ENCODE data around the gene ULK1.

ULK1 gene

GRCh38 chr12:131910302-131911027, 16.0 kb downstream of the ULK1 start:
- no CpG with 5 or more reads among the region's 23 CpGs for WGBS, 2 donors (ENCODE audit: extremely low coverage in 2 of 2, insufficient read length in 2 of 2, insufficient replicate concordance in 1 of 2)
- no peak overlapping the region for H2AK5ac ChIP-seq (ENCODE audit: low read depth, low read length)

GRCh38 chr12:131911028-131911650, 16.7 kb downstream of the ULK1 start:
- H2BK12ac ChIP-seq (ENCODE audit: low read length): no peak overlapping the region
- WGBS, 2 donors (ENCODE audit: extremely low coverage in 2 of 2, insufficient read length in 2 of 2, insufficient replicate concordance in 1 of 2): no CpG with 5 or more reads among the region's 17 CpGs
- no peak overlapping the region for H3K18ac ChIP-seq (ENCODE audit: low read length)
- no peak overlapping the region for H2BK5ac ChIP-seq (ENCODE audit: low read length)
- H3K9ac ChIP-seq (ENCODE audit: low read depth, low read length, poor library complexity): no peak overlapping the region
- no peak for DNase-seq (ENCODE audit: low spot score)
- no peak overlapping the region for H3K14ac ChIP-seq (ENCODE audit: low read length)
- no peaks in the 10 kb centered on the region for H3K9me3 ChIP-seq (replicated peaks in 1 of 2; ENCODE audit: control insufficient read depth in 2 of 2, insufficient read depth in 1 of 2, low read depth in 1 of 2, low read length in 2 of 2)
- H3K4me3 ChIP-seq (ENCODE audit: low read length in 2 of 2): no peak overlapping the region
- peaks cover 41 to 87% of the 10 kb centered on the region in 2 donors for H3K36me3 ChIP-seq (replicated peaks in 1 of 2; ENCODE audit: control insufficient read depth in 2 of 2, insufficient read depth in 2 of 2, low read length in 2 of 2)
- peak overlapping the region; percentile 25 for H3K23ac ChIP-seq (ENCODE audit: low read depth, low read length, poor library complexity)
- no peak overlapping the region for H2BK15ac ChIP-seq (ENCODE audit: low read length)
- H3K27me3 ChIP-seq (ENCODE audit: control insufficient read depth in 3 of 3, insufficient read depth in 3 of 3, low read depth in 1 of 3, low read length in 3 of 3): no peaks in the 10 kb centered on the region
- no peaks in the 10 kb centered on the region for H3K4me1 ChIP-seq (ENCODE audit: control insufficient read depth in 2 of 2, insufficient read depth in 1 of 2, low read depth in 1 of 2, low read length in 2 of 2)
- no peak overlapping the region for H4K91ac ChIP-seq (ENCODE audit: low read depth, low read length, poor library complexity)
- no peak overlapping the region for H2BK120ac ChIP-seq (ENCODE audit: low read depth, low read length)
- no peak overlapping the region for H3K4me2 ChIP-seq (ENCODE audit: insufficient read depth, low read length, poor library complexity, severe bottlenecking)
- no peak overlapping the region for H2AK5ac ChIP-seq (ENCODE audit: low read depth, low read length)
- H3K27ac ChIP-seq (replicated peaks; ENCODE audit: low read length): no peak overlapping the region
- no peak overlapping the region for H2AFZ ChIP-seq (ENCODE audit: low read length)
- peaks cover 21% of the 10 kb centered on the region for H3K79me1 ChIP-seq (ENCODE audit: low read depth, low read length)
- no peak overlapping the region for H4K8ac ChIP-seq (ENCODE audit: low read depth, low read length)
- H3K4ac ChIP-seq (ENCODE audit: low read length): no peak overlapping the region

More at GRCh38 chr12:131910302-131911027, 16.0 kb downstream of the ULK1 start:
- no peak overlapping the region for H3K14ac ChIP-seq (ENCODE audit: low read length)
- peaks cover 39 to 81% of the 10 kb centered on the region in 2 donors for H3K36me3 ChIP-seq (replicated peaks in 1 of 2; ENCODE audit: control insufficient read depth in 2 of 2, insufficient read depth in 2 of 2, low read length in 2 of 2)
- DNase-seq (ENCODE audit: low spot score): no peak
- H2AFZ ChIP-seq (ENCODE audit: low read length): no peak overlapping the region
- no peak overlapping the region for H2BK120ac ChIP-seq (ENCODE audit: low read depth, low read length)
- no peak overlapping the region for H3K4me2 ChIP-seq (ENCODE audit: insufficient read depth, low read length, poor library complexity, severe bottlenecking)
- H3K79me1 ChIP-seq (ENCODE audit: low read depth, low read length): peaks cover 21% of the 10 kb centered on the region
- H4K91ac ChIP-seq (ENCODE audit: low read depth, low read length, poor library complexity): no peak overlapping the region
- no peak overlapping the region for H3K9ac ChIP-seq (ENCODE audit: low read depth, low read length, poor library complexity)
- H3K4me3 ChIP-seq (ENCODE audit: low read length in 2 of 2): no peak overlapping the region
- no peak overlapping the region for H3K27ac ChIP-seq (replicated peaks; ENCODE audit: low read length)
- no peaks in the 10 kb centered on the region for H3K4me1 ChIP-seq (ENCODE audit: control insufficient read depth in 2 of 2, insufficient read depth in 1 of 2, low read depth in 1 of 2, low read length in 2 of 2)
- H3K27me3 ChIP-seq (ENCODE audit: control insufficient read depth in 3 of 3, insufficient read depth in 3 of 3, low read depth in 1 of 3, low read length in 3 of 3): peaks cover 0 to under 1% (median 0%) of the 10 kb centered on the region in 3 experiments
- H4K8ac ChIP-seq (ENCODE audit: low read depth, low read length): no peak overlapping the region
- peak overlapping the region; percentile 43 for H3K23ac ChIP-seq (ENCODE audit: low read depth, low read length, poor library complexity)
- no peak overlapping the region for H2BK5ac ChIP-seq (ENCODE audit: low read length)
- no peak overlapping the region for H2BK12ac ChIP-seq (ENCODE audit: low read length)
- H3K4ac ChIP-seq (ENCODE audit: low read length): no peak overlapping the region
- H2BK15ac ChIP-seq (ENCODE audit: low read length): no peak overlapping the region
- H3K9me3 ChIP-seq (replicated peaks in 1 of 2; ENCODE audit: control insufficient read depth in 2 of 2, insufficient read depth in 1 of 2, low read depth in 1 of 2, low read length in 2 of 2): no peaks in the 10 kb centered on the region
- H3K18ac ChIP-seq (ENCODE audit: low read length): no peak overlapping the region

GRCh38 chr12:131911851-131912477, 17.5 kb downstream of the ULK1 start:
- Histone ChIP-seq H3K27ac (replicated peaks; ENCODE audit: low read length) (no peak overlapping the region), H2AFZ (ENCODE audit: low read length) (no peak overlapping the region), H3K4me2 (ENCODE audit: insufficient read depth, low read length, poor library complexity, severe bottlenecking) (no peak overlapping the region), H4K91ac (ENCODE audit: low read depth, low read length, poor library complexity) (no peak overlapping the region), H3K4me1 (ENCODE audit: control insufficient read depth in 2 of 2, insufficient read depth in 1 of 2, low read depth in 1 of 2, low read length in 2 of 2) (no peaks in the 10 kb centered on the region), H2AK5ac (ENCODE audit: low read depth, low read length) (no peak overlapping the region), H3K4me3 (ENCODE audit: low read length in 2 of 2) (no peak overlapping the region), H2BK5ac (ENCODE audit: low read length) (no peak overlapping the region), H2BK12ac (ENCODE audit: low read length) (no peak overlapping the region), H2BK15ac (ENCODE audit: low read length) (no peak overlapping the region), H2BK120ac (ENCODE audit: low read depth, low read length) (no peak overlapping the region), H3K9me3 (replicated peaks in 1 of 2; ENCODE audit: control insufficient read depth in 2 of 2, insufficient read depth in 1 of 2, low read depth in 1 of 2, low read length in 2 of 2) (no peaks in the 10 kb centered on the region), H4K8ac (ENCODE audit: low read depth, low read length) (no peak overlapping the region), H3K4ac (ENCODE audit: low read length) (no peak overlapping the region), H3K9ac (ENCODE audit: low read depth, low read length, poor library complexity) (peak overlapping the region; percentile 63), H3K18ac (ENCODE audit: low read length) (no peak overlapping the region), H3K36me3 (replicated peaks in 1 of 2; ENCODE audit: control insufficient read depth in 2 of 2, insufficient read depth in 2 of 2, low read length in 2 of 2) (peaks cover 44 to 86% of the 10 kb centered on the region in 2 donors), H3K27me3 (ENCODE audit: control insufficient read depth in 3 of 3, insufficient read depth in 3 of 3, low read depth in 1 of 3, low read length in 3 of 3) (no peaks in the 10 kb centered on the region), H3K23ac (ENCODE audit: low read depth, low read length, poor library complexity) (peak overlapping the region; percentile 55), H3K79me1 (ENCODE audit: low read depth, low read length) (peaks cover 17% of the 10 kb centered on the region), H3K14ac (ENCODE audit: low read length) (no peak overlapping the region)
- WGBS, 2 donors (ENCODE audit: extremely low coverage in 2 of 2, insufficient read length in 2 of 2, insufficient replicate concordance in 1 of 2): no CpG with 5 or more reads among the region's 22 CpGs
- no peak for DNase-seq (ENCODE audit: low spot score)
